ENCODE measurements around the gene ATP2B1.

- no peak for TF ChIP-seq CTCF (IDR thresholded peaks at IDR 0.05; ENCODE audit: low read depth, low read length, poor library complexity, severe bottlenecking)
- no peak for TF ChIP-seq EZH2phosphoT487 (IDR thresholded peaks at IDR 0.05; ENCODE audit: borderline replicate concordance, low read length)
Measured at GRCh38 chr12:89540586-89540985, 168.1 kb downstream of the ATP2B1 start.
